ENCODE measurements around the gene POLN.

POLN gene

GRCh38 chr4:2262145-2262943 is 20.4 kb upstream of the POLN start:
- DNase-seq (ENCODE audit: low read depth) = peak; percentile 99

- DNase-seq (ENCODE audit: low read depth) = no peak
Observed at GRCh38 chr4:2261853-2262144, 19.9 kb upstream of the POLN start, which contains the start of gene MXD4. TSS of gene MXD4 (minus strand) at chr4:2262109. CDS start at chr4:2261980, 129 bp downstream.

DNA sequence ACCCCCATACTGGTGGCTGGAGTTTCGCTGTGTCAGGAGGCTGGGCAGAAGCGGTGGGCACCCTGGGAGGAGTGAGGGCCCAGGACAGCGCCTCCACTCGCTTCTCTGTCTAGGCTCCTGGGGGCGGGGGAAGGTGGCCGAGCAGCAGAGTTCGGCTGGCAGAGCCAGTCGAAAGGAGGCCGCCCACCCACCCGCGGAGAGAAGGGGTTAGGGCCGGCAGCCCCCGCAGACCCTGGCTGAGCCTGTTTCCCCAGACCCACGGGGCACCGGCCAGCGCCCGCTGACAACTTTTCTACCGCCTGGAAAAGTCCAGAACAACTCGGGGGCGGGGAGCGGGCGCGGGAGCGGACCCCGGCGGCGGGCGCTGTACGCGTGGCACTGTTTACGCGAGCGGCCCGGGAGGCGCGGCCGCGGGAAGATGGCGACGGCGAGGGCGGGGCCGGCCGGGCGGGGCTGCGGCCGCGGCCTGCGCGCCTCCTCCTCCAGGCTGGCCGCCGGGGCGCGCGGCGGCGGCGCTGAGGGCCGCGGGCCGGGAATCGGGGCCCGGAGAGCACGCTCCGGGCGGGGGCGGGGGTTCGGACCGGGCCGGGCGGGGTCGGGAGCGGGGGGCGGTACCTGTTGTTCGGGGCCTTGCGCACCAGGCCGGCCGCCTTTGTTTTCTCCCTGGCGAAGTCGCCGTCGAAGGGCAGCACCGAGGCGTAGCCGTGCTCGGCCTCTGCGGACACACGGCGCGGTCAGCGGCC is 19.4 kb upstream of the POLN start:
- DNase-seq (ENCODE audit: low read depth) = no peak

GRCh38 chr4:2260344-2261109 is 18.6 kb upstream of the POLN start:
- no peak for DNase-seq (ENCODE audit: low read depth)

- no peak for DNase-seq (ENCODE audit: low read depth)
Observed at GRCh38 chr4:2259541-2260343, 17.8 kb upstream of the POLN start.

- no peak for DNase-seq (ENCODE audit: low read depth)
Observed at GRCh38 chr4:2259036-2259540, 17.2 kb upstream of the POLN start.

DNA sequence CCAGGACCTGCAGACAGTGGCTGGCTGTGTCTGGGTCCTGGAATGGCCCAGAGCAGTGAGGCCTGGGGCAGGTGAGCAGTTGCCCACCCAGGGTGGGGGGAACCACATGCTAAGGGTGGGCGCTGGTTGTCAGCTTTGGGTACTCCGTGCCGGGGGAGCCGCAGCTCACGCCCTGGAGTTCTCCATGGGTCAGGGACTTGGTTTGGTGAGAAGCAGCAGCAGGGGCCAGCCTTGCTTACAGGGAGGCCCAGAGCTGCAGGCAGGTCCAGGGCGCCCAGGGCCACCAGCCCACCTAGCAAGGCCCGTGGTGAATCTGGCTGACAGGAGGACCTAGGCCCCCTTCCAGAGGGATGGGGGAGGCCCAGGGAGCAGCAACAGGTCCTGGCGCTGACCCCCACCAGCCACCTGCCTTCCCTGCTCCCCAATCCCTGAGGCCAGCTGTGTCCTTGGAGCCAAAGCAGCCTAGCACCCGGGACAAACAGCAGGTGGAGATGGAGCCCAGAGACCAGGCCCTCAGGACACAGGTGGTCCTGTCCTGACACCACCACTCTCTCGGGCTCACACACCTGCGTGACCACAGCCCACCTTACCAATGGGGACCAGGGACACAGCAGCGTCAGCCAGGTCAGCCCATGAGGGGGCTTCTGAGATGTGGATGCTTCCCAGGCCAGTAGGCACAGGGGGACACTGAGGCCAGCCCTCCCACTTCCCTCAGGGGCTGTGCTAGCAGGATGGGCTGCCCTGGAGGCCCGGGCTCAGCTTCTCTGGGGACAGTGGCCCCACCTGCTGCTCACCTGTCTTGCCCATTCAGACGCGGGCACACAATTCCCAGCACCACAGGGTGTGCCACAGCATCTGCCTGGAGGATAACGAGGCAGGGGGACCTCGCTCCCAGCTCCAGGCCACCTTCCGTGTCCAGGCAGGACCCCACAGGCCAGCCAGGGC is 16.4 kb upstream of the POLN start:
- DNase-seq (ENCODE audit: low read depth) = no peak

DNA sequence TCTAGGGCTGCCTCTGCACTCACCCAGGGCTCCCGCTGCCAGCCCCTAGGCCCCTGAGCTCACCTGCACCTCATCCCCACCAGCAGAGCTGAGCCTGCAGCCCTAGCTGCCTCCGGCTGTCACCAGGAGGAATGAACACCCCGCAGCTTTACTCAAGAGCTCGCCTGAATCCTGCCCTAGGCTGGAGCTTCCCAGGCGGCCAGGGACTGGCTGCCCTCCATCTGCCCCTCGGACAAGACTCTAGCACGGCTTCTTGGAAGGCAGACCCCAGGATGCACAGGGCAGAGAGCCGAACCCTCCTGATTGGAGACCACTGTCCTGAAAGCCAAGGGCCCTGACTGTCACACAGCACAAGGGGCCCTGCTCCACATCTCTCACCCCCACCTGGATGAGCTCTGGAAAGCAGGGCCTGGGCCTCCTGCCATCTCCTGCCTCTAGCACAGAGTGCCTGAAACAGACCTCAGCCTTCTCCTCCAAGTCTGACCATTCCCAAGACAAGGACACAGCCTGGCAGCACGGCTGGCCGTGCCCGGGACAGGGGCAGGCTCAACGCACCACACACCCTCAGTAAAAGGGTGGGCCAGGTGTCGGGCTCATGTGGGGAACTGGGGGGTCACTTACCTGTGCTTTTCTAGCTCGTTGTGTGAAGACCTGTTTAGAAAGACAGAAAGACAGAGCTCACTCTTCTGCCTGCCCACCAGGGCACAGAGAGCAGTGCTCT is 15.6 kb upstream of the POLN start:
- DNase-seq (ENCODE audit: low read depth) = no peak

- DNase-seq (ENCODE audit: low read depth) = no peak
Observed at GRCh38 chr4:2256781-2257191, 14.9 kb upstream of the POLN start.

DNA sequence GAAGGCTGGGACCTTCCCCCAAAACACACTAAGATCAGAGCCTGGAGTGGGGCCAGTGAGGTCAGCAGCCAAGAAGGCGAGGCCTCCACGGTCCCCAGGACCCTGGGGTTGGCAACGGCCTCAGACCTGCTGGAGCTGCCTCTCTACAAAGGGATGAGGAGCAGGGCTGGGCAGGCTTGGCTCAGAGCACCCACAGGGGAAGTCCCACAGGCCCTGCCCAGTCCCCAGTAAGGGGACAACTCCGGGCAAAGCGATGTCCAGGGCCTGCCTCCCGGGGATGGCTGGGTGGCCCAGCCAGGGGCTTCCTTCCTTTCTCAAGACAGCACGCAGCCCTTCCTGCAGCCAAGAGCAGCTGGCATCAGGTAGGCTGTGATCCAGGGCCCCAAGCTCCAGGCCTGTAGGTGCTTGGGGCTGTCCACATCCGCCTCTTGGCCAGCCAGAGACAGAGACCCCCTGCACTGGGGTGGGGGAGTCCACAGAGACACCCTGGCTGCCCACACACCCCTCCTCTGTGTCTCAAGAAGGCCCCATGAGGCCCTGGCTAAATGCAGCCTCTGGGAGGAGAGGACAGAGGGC is 14.3 kb upstream of the POLN start:
- no peak for DNase-seq (ENCODE audit: low read depth)

DNA sequence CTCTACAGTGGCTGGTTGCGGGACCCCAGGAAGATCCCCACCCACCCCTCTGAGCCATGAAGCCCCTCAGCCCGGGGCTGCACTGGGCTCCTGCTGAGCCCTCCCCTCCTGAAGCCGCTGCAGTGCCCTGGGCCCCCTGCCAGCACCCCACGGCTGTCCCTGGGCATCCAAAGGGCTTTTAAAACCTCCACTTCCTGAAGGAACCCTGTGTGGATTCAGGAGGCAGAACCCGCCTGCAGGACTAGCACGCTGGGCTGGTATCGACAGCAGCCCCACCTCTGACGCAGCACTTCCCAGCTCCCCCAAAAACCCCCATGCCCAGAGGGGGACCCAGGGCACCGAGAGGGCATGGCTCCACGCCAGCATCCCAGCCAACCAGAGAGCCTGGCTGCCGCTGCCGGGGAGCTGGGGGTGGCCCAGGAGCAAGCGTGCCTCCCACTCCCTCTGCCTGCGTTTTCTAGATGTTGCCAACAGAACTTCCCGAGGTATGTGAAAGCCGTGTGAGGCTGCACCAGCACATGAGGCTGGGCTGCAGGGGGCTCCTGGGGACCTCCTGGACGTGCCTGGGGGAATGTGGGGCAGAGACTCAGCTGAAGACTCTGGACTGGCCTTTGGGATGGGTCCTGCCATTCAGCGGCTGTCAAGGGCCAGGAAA is 13.7 kb upstream of the POLN start:
- DNase-seq (ENCODE audit: low read depth) = no peak

DNA sequence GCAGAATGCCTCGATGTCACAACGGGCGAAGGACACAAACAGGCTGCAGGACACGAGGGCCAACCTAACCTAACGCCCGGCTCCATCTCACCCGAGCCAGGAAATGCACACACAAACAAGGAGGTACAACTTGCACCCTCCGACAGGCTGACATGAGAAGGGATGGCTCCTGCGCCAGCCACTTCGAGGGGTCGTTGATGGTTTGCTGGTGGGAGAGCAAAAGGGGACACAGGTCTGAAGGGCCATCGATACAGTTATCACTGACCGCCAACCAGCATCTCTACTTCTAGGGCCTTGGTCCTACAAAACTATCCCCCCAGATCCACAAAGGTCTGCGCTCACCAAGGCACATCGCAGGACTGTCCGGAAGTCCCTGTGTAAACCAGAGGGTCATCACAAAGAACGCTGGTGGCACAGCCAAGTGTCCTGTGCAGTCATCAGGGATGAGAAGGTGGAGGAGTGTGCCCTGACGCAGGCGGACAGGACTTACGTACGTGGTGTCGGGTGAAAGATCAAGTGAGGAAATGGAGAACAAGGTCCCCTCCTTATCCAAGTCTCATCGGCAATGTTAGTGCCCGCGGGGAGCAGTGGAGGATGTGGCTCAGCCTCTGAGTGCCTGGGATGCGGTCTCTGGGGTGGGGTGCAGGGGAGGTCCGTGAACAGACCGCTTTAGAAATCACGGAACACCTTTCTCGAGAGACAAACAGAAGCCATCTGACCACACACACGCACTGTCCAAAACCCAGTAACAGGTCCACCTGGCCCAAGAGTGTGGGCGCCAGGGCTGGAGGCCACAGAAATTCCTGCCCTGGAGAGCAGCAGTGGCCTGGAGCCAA is 13.0 kb upstream of the POLN start:
- DNase-seq (ENCODE audit: low read depth) = no peak

GRCh38 chr4:2253160-2254084 is 11.5 kb upstream of the POLN start:
- DNase-seq (ENCODE audit: low read depth) = no peak

DNA sequence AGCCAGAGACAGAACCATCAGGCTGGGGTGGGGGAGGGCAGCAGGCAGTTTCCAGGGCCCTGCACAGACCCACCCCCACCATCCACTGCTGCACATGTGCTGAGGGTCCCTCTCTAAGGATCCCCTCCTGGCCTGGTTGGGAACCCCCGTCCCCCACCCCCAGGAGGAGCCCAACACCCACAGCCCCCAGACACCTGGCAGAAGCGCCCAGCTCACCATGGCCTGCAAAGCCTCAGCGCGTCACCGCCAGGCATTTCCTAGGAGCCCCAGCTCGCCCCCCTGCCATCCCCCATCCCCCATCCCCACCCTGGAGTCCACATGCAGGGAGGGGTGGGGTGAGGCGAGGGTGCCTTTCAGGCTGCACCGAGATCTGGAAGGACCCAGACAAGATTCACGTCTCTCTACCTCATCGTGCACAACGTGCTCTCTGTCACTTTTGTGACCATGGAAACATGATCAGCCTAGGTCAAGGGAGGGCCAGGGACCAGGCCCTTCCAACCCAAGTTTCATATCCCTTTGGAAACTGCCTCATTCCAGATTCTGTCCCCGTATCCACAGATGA is 10.7 kb upstream of the POLN start:
- no peak for DNase-seq (ENCODE audit: low read depth)

DNA sequence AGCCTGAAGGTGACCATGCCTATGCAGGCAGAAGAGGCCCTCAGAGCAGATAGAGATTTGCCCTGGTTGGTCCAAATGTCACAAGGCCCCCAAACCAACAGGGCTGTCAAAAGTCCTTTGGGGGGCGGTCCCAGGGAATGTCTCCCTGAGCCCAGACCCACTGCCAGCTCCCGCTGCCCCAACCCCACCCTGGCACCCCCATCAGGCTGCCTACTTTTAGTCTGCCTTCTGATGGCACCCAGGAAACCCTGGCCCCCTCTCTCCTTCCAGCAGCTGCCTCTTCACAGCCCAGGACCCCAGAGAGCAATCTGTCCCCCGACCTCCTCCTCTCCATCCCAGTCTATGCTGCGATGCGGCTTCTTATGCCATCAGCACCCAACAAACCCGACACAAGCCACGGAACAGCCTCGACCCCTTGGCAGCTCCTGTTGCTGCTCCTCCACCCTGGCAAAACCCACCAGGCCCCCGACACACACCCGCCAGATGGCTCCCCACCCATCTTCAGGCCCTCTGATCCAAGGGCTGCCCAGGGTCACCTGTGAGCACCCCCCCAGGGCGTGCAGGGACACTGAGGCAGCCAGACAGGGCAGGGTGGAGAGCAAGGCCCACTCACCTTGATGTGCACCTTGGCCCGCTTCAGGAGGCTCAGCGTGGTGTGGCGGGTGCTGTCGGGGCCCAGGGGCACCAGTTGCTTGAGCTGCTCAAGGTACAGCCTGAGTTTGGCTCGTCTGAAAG is 10.0 kb upstream of the POLN start:
- DNase-seq (ENCODE audit: low read depth) = no peak
